GM18526 (cell line): Measurements from ENCODE around the gene LCE1C.

Experiments used
- POLR2A ChIP-seq: IDR thresholded peaks from 3 replicates; pipeline ENCODE4 v1.6.1; 2011; ENCODE audit not compliant: insufficient read length; ENCODE audit errors: extremely low read depth

The LCE1C gene, protein sequence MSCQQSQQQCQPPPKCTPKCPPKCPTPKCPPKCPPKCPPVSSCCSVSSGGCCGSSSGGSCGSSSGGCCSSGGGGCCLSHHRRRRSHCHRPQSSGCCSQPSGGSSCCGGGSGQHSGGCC

DNA sequence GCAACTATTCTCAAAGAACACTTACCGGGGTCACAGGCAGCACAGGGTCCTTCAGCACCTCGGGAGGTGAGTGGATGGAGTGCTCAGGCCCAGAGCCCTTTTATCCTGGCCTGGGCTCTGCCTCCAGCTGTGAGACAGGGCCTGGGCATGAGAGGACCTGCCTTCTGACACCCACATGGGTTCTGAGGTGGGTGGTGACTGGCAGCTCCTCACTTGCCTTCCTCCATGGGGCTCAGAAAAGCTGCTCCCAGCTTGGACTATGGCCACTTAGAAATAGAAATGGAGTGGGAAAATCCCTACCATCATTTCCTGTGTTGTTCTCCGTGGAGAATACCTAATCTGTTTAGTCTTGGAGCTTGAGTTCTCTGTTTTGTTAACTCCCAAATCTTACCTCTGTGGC is at the start of gene LCE1C:
Gene LCE1C (minus strand): TSS at position 76 of the 400 bp plus-strand sequence. CDS start 1,173 bp downstream, outside the sequence.
- TF ChIP-seq POLR2A, result no peak

DNA sequence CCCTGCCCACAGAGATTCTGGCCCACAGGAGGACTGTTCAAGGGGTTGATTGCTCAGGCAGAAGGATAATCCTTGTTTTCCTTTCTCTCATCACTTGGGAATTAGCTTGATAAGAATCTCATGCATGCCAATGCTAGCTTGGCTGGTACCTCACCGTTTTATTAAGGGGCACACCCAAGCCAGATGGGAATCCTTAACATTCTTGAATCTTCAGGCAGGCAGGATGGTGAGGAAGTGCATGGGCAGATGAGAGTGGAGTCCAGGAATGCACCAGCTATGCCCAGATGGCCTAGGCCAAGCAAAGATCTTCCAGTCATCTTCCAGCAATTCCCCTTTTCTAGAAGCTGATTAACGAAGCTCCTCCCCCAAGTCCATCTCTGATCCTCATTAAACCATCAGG is 49.2 kb upstream of the LCE1C start:
- TF ChIP-seq POLR2A, result no peak

DNA sequence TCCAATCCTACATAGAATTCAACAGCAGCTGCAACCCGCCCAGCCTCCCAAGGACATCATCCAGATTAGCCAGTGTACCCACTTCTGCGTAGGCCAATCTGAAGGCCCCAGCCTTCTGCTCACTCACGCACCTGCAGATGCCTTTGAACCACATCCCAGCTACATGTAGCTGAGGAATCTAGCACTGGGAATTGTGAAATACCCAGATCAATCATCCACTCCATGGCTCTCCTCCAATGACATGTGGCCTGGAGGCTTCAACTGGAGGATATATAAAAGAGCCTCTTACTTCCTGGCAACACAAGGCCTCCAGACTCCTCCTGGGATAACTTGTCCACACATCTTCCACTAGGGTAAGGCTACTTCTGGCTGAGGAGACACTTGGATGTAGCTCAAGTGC is 36.1 kb upstream of the LCE1C start, which contains the start of gene LCE6A:
Gene LCE6A (plus strand): TSS at position 301 of the 400 bp plus-strand sequence. CDS start 665 bp downstream, outside the sequence.
- TF ChIP-seq POLR2A, result no peak

DNA sequence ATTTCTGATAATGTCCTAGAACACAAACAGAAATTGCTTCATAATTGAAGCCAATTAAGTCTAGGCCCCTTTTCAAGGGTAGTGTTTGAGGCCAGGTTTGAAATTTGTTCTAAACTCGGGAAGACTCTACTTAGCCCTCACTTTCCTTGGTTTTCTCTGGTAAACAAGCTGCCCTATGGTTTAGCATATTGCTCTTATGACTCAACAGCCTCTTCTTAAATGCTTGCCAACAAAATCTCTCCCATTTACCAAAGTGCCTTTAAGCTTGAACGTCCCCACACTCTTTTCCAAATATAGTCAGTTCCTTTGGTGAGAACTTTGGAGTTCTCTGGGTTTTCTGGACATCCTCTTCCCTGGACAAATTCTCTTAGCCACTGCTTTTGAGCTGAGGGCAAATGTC is 30.4 kb upstream of the LCE1C start:
- TF ChIP-seq POLR2A, result no peak

DNA sequence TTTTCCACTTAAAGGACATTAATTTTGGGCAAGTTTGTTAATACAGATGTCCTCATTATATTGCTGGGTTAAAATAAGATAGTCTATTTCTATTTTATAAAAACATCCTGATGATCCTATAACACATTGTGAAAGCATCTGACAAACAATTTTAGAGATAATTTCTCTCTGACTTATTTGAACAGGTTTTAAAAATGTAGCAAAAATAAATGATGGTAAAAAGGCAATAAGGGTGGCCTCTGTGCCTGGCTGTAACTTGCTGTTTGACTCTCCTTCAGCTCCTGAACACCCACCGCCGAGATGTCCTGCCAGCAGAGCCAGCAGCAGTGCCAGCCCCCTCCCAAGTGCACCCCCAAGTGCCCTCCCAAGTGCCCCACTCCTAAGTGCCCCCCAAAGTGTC is 20.7 kb upstream of the LCE1C start, which contains the start of gene LCE1A:
Gene LCE1A (plus strand): TSS at position 301 of the 400 bp plus-strand sequence. CDS start 0 bp downstream, at position 301.
- TF ChIP-seq POLR2A, result no peak

DNA sequence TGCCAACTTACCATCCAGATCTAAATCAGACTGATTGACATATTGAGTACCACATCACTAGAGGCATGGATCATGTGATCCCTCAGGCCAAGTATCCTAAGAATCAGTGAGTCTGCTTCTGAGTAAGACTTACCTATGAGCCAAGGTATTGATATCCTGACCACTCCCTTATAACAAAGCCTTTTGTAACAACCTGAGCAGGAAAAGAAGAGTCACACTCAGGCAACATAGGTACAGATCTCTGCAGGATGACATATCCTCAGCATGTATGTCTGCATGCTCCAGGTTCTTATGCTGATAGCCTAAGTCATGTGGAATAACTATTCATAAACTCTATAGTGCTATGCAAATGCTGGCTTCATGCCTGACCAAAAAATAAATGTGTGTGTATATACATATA is 18.5 kb upstream of the LCE1C start:
- TF ChIP-seq POLR2A, result no peak

DNA sequence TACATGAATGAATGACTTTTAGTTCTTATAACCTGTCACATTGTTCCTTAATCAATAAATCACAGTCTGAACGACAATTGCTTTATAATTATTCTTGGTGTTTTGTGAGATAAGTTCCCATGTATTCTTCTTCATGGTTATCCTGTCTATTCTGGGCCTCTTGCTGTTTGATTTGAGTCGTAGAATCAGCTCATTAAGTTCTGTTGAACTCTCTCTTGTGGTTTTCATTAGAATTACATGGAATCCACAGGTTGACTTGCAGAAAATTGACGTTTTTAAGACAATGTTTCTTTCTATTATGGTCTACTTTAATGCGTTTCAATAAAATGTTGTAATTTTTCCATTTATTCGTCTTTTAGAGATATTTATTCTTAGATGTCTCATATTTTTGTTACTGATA is 16.8 kb upstream of the LCE1C start:
- no peak for TF ChIP-seq POLR2A

DNA sequence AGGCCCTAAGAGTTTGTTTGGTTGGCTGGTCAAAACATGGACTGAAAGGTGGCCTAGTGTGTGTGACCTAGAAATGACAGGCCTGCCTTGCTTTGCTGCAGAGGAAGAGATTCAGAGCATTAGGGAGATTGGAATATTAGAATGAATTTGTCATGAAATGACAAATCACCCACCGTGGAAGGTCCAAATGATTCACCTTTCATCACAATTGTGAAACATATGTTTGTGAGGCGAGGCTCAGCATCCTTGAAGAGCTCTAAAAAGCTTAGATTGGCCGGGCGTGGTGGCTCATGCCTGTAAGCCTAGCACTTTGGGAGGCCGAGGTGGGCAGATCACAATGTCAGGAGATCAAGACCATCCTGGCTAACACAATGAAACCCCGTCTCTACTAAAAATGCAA is 10.9 kb upstream of the LCE1C start:
- TF ChIP-seq POLR2A, result no peak

DNA sequence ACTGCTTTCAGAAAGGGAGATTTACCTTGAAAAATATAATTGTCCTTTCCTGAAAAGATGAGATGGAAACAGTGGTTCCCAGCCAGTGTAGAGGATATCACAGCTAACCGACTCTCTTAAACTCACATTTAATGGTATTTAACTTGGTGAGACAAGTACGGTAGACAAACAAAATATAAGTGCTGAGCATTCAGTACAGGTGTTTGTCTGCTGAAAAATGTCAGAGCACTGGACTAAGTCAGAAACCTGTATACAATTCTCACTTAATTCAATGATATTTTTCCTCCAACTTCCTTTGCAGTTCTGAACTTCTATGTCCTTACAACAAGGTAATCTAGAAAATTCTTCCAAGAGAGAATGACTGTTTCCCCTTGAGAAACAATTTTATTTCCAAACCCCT is 5.2 kb upstream of the LCE1C start, which contains the start of gene LCE1B:
Gene LCE1B (plus strand): TSS at position 301 of the 400 bp plus-strand sequence. CDS start 476 bp downstream, outside the sequence.
- no peak for TF ChIP-seq POLR2A

DNA sequence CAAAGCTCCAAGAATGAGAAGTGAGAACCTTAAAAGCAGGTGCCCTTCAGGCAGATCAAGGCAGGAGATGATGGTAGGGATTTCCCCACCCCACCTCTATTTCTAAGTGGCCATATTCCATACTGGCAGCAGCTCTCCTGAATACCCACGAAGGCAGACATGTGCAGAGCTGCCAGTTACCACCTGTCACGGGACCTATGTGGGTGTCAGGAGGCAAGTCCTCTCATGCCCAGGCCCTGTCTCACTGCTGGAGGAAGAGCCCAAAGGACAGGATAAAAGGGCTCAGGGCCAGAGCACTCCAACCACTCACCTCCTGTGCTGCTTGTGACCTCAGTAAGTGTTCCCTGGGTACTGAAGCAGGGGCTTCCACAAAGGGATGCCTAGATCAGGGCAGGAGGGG is 4.6 kb upstream of the LCE1C start:
- no peak for TF ChIP-seq POLR2A

DNA sequence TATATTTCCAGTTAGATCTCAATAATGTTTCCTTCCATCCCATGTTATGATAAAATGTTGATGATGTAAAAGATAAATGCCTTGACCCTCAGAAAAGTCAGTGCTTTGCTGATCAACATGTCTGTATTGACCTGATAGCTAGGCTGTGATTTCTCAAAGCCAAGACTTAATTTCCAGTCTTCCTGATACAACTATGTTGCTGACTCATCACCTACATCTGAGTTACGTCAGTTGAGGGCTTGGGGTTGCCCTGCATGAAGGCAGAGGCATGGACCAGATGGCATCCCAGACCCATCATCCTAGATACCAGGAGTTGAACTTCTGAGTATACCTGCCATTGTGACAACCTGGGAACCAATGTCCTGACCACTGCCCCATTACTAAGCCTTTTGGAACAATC is 5.1 kb downstream of the LCE1C start:
- TF ChIP-seq POLR2A, result no peak

DNA sequence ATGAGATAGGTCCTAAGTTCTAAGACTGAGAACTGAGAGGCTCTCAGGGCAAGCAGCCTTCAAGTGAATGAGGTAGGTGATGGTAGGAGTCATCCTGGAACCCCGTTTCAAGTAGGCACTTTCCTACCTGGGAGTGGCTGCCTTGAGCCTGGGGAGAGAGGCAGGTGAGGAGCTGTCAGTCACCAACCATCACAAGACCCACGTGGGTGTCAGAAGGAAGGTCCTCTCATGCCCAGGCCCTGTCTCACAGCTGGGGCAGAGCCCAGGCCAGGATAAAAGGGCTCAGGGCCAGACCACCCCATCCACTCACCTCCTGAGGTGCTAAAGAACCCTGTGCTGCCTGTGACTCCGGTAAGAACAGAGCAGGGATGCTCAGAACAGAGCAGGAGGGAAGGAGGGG is 10.0 kb downstream of the LCE1C start, which contains the start of gene LCE1D:
Gene LCE1D (plus strand): TSS at position 301 of the 400 bp plus-strand sequence. CDS start 1,074 bp downstream, outside the sequence.
- TF ChIP-seq POLR2A, result no peak

DNA sequence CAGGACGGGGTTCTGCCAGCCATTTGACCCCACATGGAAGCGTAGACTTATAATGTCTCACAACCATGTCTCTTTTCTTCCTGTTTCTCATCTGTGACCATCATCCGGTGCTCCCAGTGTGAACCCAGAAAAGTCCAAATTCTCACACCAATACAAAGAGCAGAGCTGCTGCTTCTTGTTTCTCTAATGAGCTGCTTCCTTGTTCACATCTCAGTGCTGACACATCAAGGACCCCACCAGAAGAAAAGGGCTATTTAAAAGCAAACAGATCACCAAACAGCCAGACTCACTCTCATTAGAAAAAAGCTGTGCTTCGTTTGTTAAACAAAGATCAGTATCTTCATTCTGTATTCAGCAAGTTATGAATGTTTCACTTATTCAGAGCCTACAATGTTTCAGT is 10.8 kb downstream of the LCE1C start:
- no peak for TF ChIP-seq POLR2A

DNA sequence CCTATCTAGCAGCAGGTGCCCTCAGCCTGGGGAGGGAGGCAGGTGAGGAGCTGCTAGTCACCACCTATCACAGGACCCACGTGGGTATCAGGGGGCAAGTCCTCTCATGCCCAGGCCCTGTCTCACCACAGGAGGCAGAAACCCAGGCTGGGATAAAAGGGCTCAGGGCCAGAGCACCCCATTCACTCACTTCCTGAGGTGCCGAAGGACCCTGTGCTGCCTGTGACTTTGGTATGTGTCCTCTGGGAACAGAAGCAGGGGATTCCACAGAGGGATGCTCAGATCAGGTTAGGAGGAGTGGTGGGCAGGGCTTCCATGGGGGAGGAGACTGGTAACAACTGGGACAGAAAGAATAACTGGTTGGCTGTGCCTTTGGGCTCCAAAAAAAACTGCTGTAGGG is 20.4 kb downstream of the LCE1C start, which contains the start of gene LCE1E:
Gene LCE1E (plus strand): TSS at position 181 of the 400 bp plus-strand sequence. CDS start 1,043 bp downstream, outside the sequence.
- TF ChIP-seq POLR2A, result no peak

DNA sequence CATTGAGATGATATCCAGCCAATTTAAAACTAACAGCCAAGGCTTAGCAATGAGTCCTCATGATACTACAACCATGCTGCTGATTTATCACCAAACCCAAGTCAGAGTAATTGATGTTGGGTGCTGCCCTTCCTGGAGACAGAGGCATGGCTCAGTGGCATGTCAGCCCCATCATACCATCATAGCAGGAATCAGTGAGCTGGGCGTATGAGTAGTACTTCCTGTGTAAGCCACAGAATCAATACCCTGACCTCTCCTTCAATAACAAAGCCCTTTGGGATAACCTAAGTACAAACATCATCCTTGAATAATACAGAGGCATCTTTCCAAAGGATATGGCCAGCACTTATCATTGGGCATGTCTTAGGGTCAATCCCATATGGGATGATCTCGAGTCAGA is 23.4 kb downstream of the LCE1C start:
- no peak for TF ChIP-seq POLR2A

DNA sequence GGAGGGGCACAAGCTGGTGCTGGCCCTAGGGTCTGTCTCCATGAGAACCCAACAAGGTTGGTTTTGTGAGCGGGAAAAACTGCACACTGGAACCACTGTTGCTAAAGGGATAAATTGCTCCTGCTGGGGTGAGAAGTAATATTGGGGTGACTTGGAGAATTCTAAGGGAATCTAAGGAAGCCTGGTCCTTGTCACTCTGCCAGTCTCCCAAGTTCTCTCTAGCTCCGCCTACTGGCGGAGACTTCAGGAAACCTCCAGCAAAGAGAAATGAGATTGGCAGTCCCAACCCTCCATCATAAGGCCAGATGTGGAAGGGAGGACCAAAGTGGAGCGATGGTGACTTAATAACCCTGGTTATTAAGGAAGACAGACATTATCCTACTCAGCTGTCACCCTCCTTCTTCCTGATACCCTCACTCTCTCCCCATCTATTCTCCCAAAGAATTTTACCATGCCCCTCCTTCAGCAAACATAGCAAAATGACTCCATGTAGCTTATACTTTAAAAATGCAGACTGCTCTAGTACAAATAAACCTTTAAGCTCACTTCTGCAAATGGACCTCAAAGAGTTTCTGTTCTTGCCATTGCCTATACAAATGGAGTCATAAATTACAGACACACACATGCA is 28.8 kb downstream of the LCE1C start:
- TF ChIP-seq POLR2A, result no peak
